IMR-90 (cell line): ENCODE results near the gene TANK. TPM values are rescaled to one million over a fixed set of nuclear protein-coding genes. Genes with fewer than 3 reads are reported as not detected.

Source experiments
- ATAC-seq: fragments of 200-7000 bp; cut with Tn5 transposase; 2 replicates; pipeline ENCODE4 v1.9.1; 2020; ENCODE audit warnings: low read depth, mild to moderate bottlenecking, moderate library complexity
- BruUV-seq: library from RNA; stranded (reverse); fragments of 400-500 nt; replicated peaks from 2 replicates; lab custom pipeline; 2021; lab: Mats Ljungman, UMichigan
- CTCF ChIA-PET: fragments of 300-600 bp; formaldehyde crosslinking; extraction: SDS; loops from one replicate; lab custom pipeline; 2021; ENCODE audit warnings: antibody characterized with exemption; lab: Yijun Ruan, JAX
- POLR2A ChIA-PET: fragments of 300-600 bp; sonication (Branson Sonifier 250); formaldehyde crosslinking; loops from one replicate; lab custom pipeline; 2022; ENCODE audit warnings: antibody characterized with exemption; ENCODE audit not compliant: unreplicated experiment; lab: Charles Lee
- DNase-seq: peaks from one replicate; pipeline ENCODE4 v3.0.0; 2013
- H2AFZ ChIP-seq: replicated peaks from 2 replicates; pipeline ENCODE3; 2013; ENCODE audit warnings: low read length, mild to moderate bottlenecking; ENCODE audit not compliant: poor library complexity
- H2AK5ac ChIP-seq: 2 replicates; pipeline ENCODE4 v1.6.1; 2013; ENCODE audit warnings: low read depth, low read length, inconsistent platforms
- H2AK9ac ChIP-seq: replicated peaks from 2 replicates; pipeline ENCODE3; 2013; ENCODE audit warnings: mild to moderate bottlenecking, low read depth, low read length, moderate library complexity; ENCODE audit not compliant: poor library complexity
- H2BK120ac ChIP-seq: 2 replicates; pipeline ENCODE4 v1.6.1; 2013; ENCODE audit warnings: low read depth, low read length, inconsistent platforms
- H2BK15ac ChIP-seq: 3 replicates; pipeline ENCODE4 v1.6.1; 2013; ENCODE audit warnings: low read depth, low read length, inconsistent platforms
- H2BK20ac ChIP-seq: 2 replicates; pipeline ENCODE4 v1.6.1; 2013; ENCODE audit warnings: low read depth, mild to moderate bottlenecking, inconsistent platforms, low read length, moderate library complexity
- H2BK5ac ChIP-seq: 2 replicates; pipeline ENCODE4 v1.6.1; 2013; ENCODE audit warnings: mild to moderate bottlenecking, low read depth, low read length, inconsistent platforms; ENCODE audit not compliant: poor library complexity, severe bottlenecking
- H3K14ac ChIP-seq: replicated peaks from 2 replicates; pipeline ENCODE4 v1.6.1; 2013; ENCODE audit warnings: low read depth, low read length, inconsistent platforms
- H3K18ac ChIP-seq: 2 replicates; pipeline ENCODE4 v1.6.1; 2013; ENCODE audit warnings: low read depth, low read length, control low read depth
- H3K23ac ChIP-seq: 2 replicates; pipeline ENCODE4 v1.6.1; 2013; ENCODE audit warnings: low read depth, low read length, inconsistent platforms
- H3K27ac ChIP-seq: 2 replicates; pipeline ENCODE4 v1.5.1; 2013; ENCODE audit warnings: mild to moderate bottlenecking, control low read depth, low read length; ENCODE audit not compliant: insufficient read depth
- H3K27me3 ChIP-seq: 2 replicates; pipeline ENCODE4 v1.6.1; 2013; ENCODE audit warnings: low read length; ENCODE audit not compliant: control insufficient read depth, insufficient read depth
- H3K36me3 ChIP-seq: 2 replicates; pipeline ENCODE4 v1.6.1; 2013; ENCODE audit warnings: low read length, mixed read lengths; ENCODE audit not compliant: control insufficient read depth, insufficient read depth
- H3K4ac ChIP-seq: 2 replicates; pipeline ENCODE4 v1.6.1; 2013; ENCODE audit warnings: low read depth, low read length, inconsistent platforms
- H3K4me1 ChIP-seq: 2 replicates; pipeline ENCODE4 v1.6.1; 2013; ENCODE audit warnings: low read length, mixed read lengths; ENCODE audit not compliant: control insufficient read depth, insufficient read depth
- H3K4me2 ChIP-seq: 2 replicates; pipeline ENCODE4 v1.6.1; 2013; ENCODE audit warnings: low read depth, mild to moderate bottlenecking, control low read depth, low read length, moderate library complexity
- H3K4me3 ChIP-seq: 2 replicates; pipeline ENCODE4 v1.5.1; 2013; ENCODE audit warnings: low read depth, mild to moderate bottlenecking, control low read depth, low read length, moderate library complexity; ENCODE audit not compliant: insufficient read depth
- H3K56ac ChIP-seq: 2 replicates; pipeline ENCODE4 v1.6.1; 2013; ENCODE audit warnings: low read length, inconsistent platforms; ENCODE audit not compliant: insufficient read depth; ENCODE audit errors: extremely low read depth
- H3K79me1 ChIP-seq, 2 experiments: 2 replicates each; pipeline ENCODE4 v1.6.1; 2013; ENCODE audit warnings: low read length in 2 of 2, inconsistent platforms in 1 of 2, low read depth in 1 of 2
- H3K9ac ChIP-seq: 2 replicates; pipeline ENCODE4 v1.6.1; 2013; ENCODE audit warnings: low read depth, low read length, control low read depth
- H3K9me1 ChIP-seq: 2 replicates; pipeline ENCODE4 v1.6.1; 2013; ENCODE audit warnings: low read length, inconsistent platforms; ENCODE audit not compliant: insufficient read depth
- H3K9me3 ChIP-seq: 2 replicates; pipeline ENCODE4 v1.6.1; 2013; ENCODE audit warnings: low read length; ENCODE audit not compliant: control insufficient read depth, insufficient read depth
- H4K20me1 ChIP-seq: 2 replicates; pipeline ENCODE4 v1.6.1; 2013; ENCODE audit warnings: low read length, inconsistent platforms; ENCODE audit not compliant: insufficient read depth
- H4K5ac ChIP-seq: 2 replicates; pipeline ENCODE4 v1.6.1; 2013; ENCODE audit warnings: mild to moderate bottlenecking, low read depth, low read length, control low read depth
- H4K8ac ChIP-seq, 2 experiments: 2 replicates each; pipeline ENCODE4 v1.6.1; 2013; ENCODE audit warnings: low read depth in 2 of 2, low read length in 2 of 2, control low read depth in 1 of 2, inconsistent platforms in 1 of 2
- H4K91ac ChIP-seq: 2 replicates; pipeline ENCODE4 v1.6.1; 2013; ENCODE audit warnings: low read depth, low read length, inconsistent platforms; ENCODE audit not compliant: insufficient read depth
- FOS ChIP-seq: fragments of 150-350 bp; IDR thresholded peaks from 2 replicates; pipeline ENCODE4 v1.6.1; 2016; ENCODE audit warnings: low read depth, low read length
- MAFK ChIP-seq: IDR thresholded peaks from 2 replicates; pipeline ENCODE4 v1.6.1; 2012; ENCODE audit warnings: low read depth, low read length, improper control_type of control experiment
- MXI1 ChIP-seq: IDR thresholded peaks from 2 replicates; pipeline ENCODE4 v1.6.1; 2012; ENCODE audit warnings: low read depth, mild to moderate bottlenecking, low read length, moderate library complexity, borderline replicate concordance
- RAD21 ChIP-seq: IDR thresholded peaks from 2 replicates; pipeline ENCODE4 v1.6.1; 2012; ENCODE audit warnings: low read length, improper control_type of control experiment
- RCOR1 ChIP-seq: IDR thresholded peaks from 2 replicates; pipeline ENCODE4 v1.6.1; 2012; ENCODE audit warnings: mild to moderate bottlenecking, low read length, improper control_type of control experiment; ENCODE audit not compliant: insufficient replicate concordance
- RFX5 ChIP-seq: IDR thresholded peaks from 2 replicates; pipeline ENCODE4 v1.8.0; 2012; ENCODE audit warnings: low read depth, mild to moderate bottlenecking, low read length, moderate library complexity
- WGBS, 2 experiments: methylation state at CpG; one replicate each; pipeline versions ENCODE4 v1.1.5 to v1.1.7; 2013; ENCODE audit warnings: missing lambda C conversion rate in 2 of 2; ENCODE audit not compliant: insufficient read length in 1 of 2; ENCODE audit errors: extremely low coverage in 2 of 2; 5-methylcytosine and 5-hydroxymethylcytosine counted together
- dilution Hi-C: fragments of 300-500 bp; cut with HindIII; formaldehyde crosslinking; loops from one replicate; pipeline ENCODE4 v1.14.3; 2018; ENCODE audit warnings: low sequenced_read_pairs; ENCODE audit not compliant: unreplicated experiment
- in situ Hi-C: fragments of 300-500 bp; cut with MboI; formaldehyde crosslinking; loops from 3 replicates; pipeline ENCODE4 v1.14.3; 2019; ENCODE audit warnings: low sequenced_read_pairs, inconsistent platforms, mixed read lengths
- intact Hi-C: fragments of 100-400 bp; cut with micrococcal nuclease; formaldehyde crosslinking; loops from 2 replicates; pipeline ENCODE4 v1.10.0; 2022
- polyA plus RNA-seq, 3 experiments: library from polyadenylated mRNA; depleted of rRNA; stranded (reverse); fragments of >200 nt; gene quantifications; 2 replicates each; pipeline ENCODE4 v1.2.3, GENCODE V29; 2012; ENCODE audit warnings: low replicate concordance in 1 of 3
- total RNA-seq: library from RNA; depleted of rRNA; stranded (reverse); fragments of >200 nt; gene quantifications from 2 replicates; pipeline ENCODE4 v1.2.3, GENCODE V29; 2012
- TF ChIP-seq, protein P1 (sequence below): fragments of 150-350 bp; IDR thresholded peaks from 2 replicates; pipeline ENCODE4 v1.6.1; 2016; ENCODE audit warnings: low read depth, mild to moderate bottlenecking, low read length, moderate library complexity, borderline replicate concordance

Gene TANK
- total and polyA plus RNA-seq, 2 of the 4 experiments (the other 2 are of a cell fraction), result 25.4 to 41.9 TPM

DNA sequence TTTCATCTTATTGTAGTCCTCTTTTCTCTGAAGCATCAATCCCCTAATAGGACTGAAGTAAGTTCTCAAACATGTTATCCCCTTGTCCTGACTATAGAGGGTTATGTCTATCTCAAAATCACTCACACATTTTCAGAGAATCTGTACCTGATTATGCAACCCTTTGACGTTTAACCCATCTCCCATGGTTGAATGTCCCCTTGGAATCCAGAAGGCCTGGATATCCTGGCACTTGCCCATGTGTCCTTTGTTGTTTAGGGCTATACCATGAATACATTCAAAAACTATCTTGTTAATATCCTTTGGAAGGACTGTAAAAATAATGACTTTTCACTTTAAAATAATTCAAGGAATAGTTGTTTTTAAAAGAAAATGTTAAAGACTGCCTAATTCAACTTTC, 81.7 kb downstream of the TANK start:
- no peak overlapping the region for H3K27ac ChIP-seq
- ATAC-seq, result no peak
- peaks cover 3% of the 10 kb centered on the region for H3K4me1 ChIP-seq
- H2BK5ac ChIP-seq, result no peak overlapping the region
- H3K56ac ChIP-seq, result no peak overlapping the region
- no peak overlapping the region for H4K8ac ChIP-seq
- no peaks in the 10 kb centered on the region for H3K36me3 ChIP-seq
- no peak overlapping the region for H3K4me3 ChIP-seq
- H3K9me1 ChIP-seq, result no peaks in the 10 kb centered on the region
- no peak overlapping the region for H2AK9ac ChIP-seq
- ChIA-PET CTCF (interaction anchor here (0.6 kb wide), 2 partner anchors 9 to 64 kb away, joined by 4 to 6 read pairs; no protein-coding TSS in a partner anchor), POLR2A (no interaction called here)
- H3K4ac ChIP-seq, result no peak overlapping the region
- no TSS peak for BruUV-seq
- H2BK20ac ChIP-seq, result no peak overlapping the region
- no peak overlapping the region for H4K91ac ChIP-seq
- H4K5ac ChIP-seq, result no peak overlapping the region
- H2BK120ac ChIP-seq, result no peak overlapping the region
- no peak overlapping the region for H2AFZ ChIP-seq
- no peak overlapping the region for H3K14ac ChIP-seq
- H3K4me2 ChIP-seq, result no peak overlapping the region
- no peak overlapping the region for H3K23ac ChIP-seq
- no peak for DNase-seq
- in situ Hi-C loops, result no loop called here
- dilution Hi-C loops, result no loop called here
- H3K18ac ChIP-seq, result no peak overlapping the region
- H4K20me1 ChIP-seq, result no peaks in the 10 kb centered on the region
- H3K9ac ChIP-seq, result no peak overlapping the region
- H3K27me3 ChIP-seq, result peaks cover 12% of the 10 kb centered on the region
- no CpG with 5 or more reads among the region's 1 CpG for WGBS, 2 experiments
- TF ChIP-seq RAD21 (no peak), RCOR1 (no peak), FOS (no peak), MXI1 (no peak), MAFK (no peak), RFX5 (no peak)
- TF ChIP-seq, protein P1, sequence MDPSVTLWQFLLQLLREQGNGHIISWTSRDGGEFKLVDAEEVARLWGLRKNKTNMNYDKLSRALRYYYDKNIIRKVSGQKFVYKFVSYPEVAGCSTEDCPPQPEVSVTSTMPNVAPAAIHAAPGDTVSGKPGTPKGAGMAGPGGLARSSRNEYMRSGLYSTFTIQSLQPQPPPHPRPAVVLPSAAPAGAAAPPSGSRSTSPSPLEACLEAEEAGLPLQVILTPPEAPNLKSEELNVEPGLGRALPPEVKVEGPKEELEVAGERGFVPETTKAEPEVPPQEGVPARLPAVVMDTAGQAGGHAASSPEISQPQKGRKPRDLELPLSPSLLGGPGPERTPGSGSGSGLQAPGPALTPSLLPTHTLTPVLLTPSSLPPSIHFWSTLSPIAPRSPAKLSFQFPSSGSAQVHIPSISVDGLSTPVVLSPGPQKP, result no peak
- intact Hi-C loops, result no loop called here
- H2BK15ac ChIP-seq, result no peak overlapping the region
- no peaks in the 10 kb centered on the region for H3K9me3 ChIP-seq
- no peaks in the 10 kb centered on the region for H3K79me1 ChIP-seq
- no peak overlapping the region for H2AK5ac ChIP-seq
